Activated naive CD4-positive, alpha-beta T cell treated with anti-CD3 and anti-CD28 coated beads, Interleukin-2, amount 10 ng/mL, durations not matched to agents 7 days and 5 days (primary cell): ENCODE data around the gene THEMIS2.
"Not testable (repeated sequence)": the region's sequence is repeated elsewhere in the genome, so short reads cannot be mapped to it uniquely, and the experiment has no call there.

Experiments used
- CTCF ChIA-PET: fragments of 350-600 bp; sonication (Branson Sonifier 250); formaldehyde crosslinking; loops from one replicate; lab custom pipeline; 2021; ENCODE audit warnings: antibody characterized with exemption; lab: Charles Lee
- DNase-seq: peaks from one replicate; pipeline ENCODE4 v3.0.0-alpha.2; 2020
- H3K27ac Mint-ChIP-seq: one replicate; pipeline ENCODE4 v1.8.0; 2021; ENCODE audit warnings: mild to moderate bottlenecking, moderate library complexity, mixed read lengths
- H3K27me3 Mint-ChIP-seq: one replicate; pipeline ENCODE4 v1.8.0; 2021; ENCODE audit warnings: mild to moderate bottlenecking, mixed read lengths
- H3K36me3 Mint-ChIP-seq: one replicate; pipeline ENCODE4 v1.8.0; 2021; ENCODE audit warnings: mixed read lengths
- H3K4me1 Mint-ChIP-seq: one replicate; pipeline ENCODE4 v1.8.0; 2021; ENCODE audit warnings: mixed read lengths
- H3K4me3 Mint-ChIP-seq: one replicate; pipeline ENCODE4 v1.8.0; 2021; ENCODE audit warnings: mild to moderate bottlenecking, moderate library complexity, mixed read lengths
- H3K9me3 Mint-ChIP-seq: one replicate; pipeline ENCODE4 v1.8.0; 2021; ENCODE audit warnings: mixed read lengths

Gene THEMIS2

DNA sequence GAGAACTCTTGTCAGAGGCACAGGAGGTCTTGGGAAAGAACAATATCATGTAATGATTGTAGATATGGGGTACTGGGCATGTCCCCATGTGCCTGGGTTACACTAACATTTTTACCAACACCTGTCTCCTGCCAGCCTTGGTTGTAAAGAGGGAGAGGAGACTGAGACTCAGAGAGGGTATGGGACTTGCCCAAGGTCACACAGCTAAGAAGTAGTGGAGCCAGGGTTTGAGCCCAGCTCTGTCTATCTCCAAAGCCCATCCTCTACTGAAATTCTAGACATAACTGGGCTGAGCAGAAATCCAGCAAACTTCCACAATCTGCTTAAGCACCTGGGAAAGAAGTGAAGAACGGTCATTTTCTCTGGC lies 2.6 kb upstream of the THEMIS2 start:
- H3K27ac Mint-ChIP-seq, result peak overlapping the region; percentile 97
- peaks cover 6% of the 10 kb centered on the region for H3K36me3 Mint-ChIP-seq
- H3K4me1 Mint-ChIP-seq, result peaks cover 62% of the 10 kb centered on the region
- CTCF ChIA-PET, result interaction anchor here (1.1 kb wide), 1 partner anchor 13 kb away, joined by 3 read pairs; no protein-coding TSS in a partner anchor
- H3K27me3 Mint-ChIP-seq, result no peaks in the 10 kb centered on the region
- DNase-seq, result no peak
- H3K4me3 Mint-ChIP-seq, result peak overlapping the region; percentile 65
- no peaks in the 10 kb centered on the region for H3K9me3 Mint-ChIP-seq

DNA sequence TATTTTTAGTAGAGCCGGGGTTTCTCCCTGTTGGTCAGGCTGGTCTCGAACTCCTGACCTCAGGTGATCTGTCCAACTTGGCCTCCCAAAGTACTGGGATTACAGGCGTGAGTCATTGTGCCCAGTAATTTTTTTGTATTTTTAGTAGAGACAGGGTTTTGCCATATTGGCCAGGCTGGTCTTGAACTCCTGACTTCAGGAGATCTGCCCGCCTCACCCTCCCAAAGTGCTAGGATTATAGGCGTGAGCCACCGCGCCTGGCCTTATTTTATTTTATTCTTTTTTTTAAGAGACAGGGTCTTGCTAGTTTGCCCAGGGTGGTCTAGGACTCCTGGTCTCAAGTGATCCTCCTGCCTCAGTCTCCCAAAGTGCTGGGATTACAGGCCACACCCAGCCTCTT lies 1.3 kb upstream of the THEMIS2 start:
- peak overlapping the region; percentile 21 for H3K4me3 Mint-ChIP-seq
- CTCF ChIA-PET, result not testable (repeated sequence)

DNA sequence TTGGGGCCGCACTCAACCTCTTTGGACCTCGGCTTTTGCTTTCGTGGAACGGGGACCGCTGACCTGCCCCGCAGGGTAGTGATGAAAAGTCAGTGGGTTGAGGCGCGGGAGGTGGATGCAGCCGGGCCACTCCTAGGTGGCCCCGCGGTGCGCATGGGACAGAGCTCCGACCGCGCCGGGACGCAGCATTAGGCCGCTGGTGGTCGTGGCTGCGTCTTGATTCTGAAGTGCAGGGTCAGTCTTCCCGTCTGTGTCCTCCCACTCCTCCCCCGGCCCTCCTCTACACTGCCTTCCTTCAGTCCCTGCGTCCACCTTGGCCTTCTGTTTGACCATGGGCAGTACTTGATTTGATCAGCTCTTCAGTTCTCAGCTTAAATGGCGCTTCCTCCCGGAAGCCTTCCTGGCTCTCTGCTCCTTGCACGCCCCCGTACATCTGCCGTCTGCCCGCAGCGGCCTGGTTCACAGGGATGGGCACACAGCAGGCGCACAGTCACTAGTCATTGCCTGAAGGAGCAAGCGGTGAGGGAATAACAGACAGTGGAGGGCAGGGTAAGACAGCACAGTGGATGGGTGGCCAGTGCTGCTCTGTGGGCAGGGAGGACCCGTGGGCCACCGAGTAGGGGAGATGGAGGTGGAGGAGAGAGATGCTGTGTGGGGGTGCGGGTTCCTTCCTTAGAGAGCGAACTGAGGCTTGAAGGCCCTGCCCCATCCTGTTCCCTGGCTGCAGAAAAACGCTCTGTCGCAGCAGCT lies 633 bp downstream of the THEMIS2 start:
- Mint-ChIP-seq H3K27me3 (no peaks in the 10 kb centered on the region), H3K9me3 (no peaks in the 10 kb centered on the region), H3K4me3 (peak overlapping the region; percentile 97), H3K4me1 (peaks cover 63% of the 10 kb centered on the region), H3K36me3 (peaks cover 16% of the 10 kb centered on the region), H3K27ac (peak overlapping the region; percentile 87)
- CTCF ChIA-PET, result interaction anchor here (1.4 kb wide), 1 partner anchor 11 kb away, joined by 4 read pairs; no protein-coding TSS in a partner anchor
- DNase-seq, result peak; percentile 58

More for the DNA sequence above, 1.3 kb upstream of the THEMIS2 start:
- not testable (repeated sequence) for H3K36me3 Mint-ChIP-seq, H3K27me3 Mint-ChIP-seq, H3K9me3 Mint-ChIP-seq, DNase-seq
- Mint-ChIP-seq H3K4me1 (peaks cover 60% of the 10 kb centered on the region), H3K27ac (peak overlapping the region; percentile 49)

DNA sequence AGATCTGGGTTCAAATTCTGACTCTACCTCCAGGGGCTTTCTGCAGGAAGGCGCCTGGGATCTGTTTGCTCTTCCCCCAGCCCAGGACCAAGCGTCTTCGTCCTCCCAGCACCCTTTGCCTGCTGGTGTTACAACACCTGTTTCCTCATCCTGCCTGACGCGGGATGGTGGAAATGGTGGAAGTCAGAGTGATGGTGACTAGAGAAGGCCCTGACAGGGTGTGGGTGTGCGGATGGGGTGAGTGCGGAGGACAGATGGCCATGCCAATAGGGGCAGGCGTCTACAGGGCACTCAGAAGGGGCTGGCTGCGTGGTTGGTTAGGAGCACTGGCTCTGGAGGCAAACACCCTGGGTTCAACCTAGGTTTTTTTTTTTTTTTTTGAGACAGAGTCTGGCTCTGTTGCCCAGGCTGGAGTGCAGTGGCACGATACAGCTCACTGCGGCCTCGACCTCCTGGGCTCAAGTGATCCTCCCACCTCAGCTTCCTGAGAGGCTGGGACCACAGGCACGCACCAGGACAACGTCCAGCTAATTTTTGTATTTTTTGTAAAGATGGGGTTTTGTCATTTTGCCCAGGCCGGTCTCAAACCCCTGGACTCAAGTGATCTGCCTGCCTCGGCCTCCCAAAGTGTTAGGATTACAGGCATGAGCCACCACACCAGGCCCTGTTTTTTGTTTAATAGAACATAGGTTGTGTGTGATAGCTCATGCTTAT lies 1.5 kb downstream of the THEMIS2 start:
- H3K36me3 Mint-ChIP-seq, result peaks cover 24% of the 10 kb centered on the region
- no peaks in the 10 kb centered on the region for H3K27me3 Mint-ChIP-seq
- DNase-seq, result peak; percentile 37
- CTCF ChIA-PET, result interaction anchor here (1.4 kb wide), 1 partner anchor 10 kb away, joined by 4 read pairs; no protein-coding TSS in a partner anchor
- H3K4me3 Mint-ChIP-seq, result peak overlapping the region; percentile 97
- H3K4me1 Mint-ChIP-seq, result peaks cover 64% of the 10 kb centered on the region
- H3K27ac Mint-ChIP-seq, result peak overlapping the region; percentile 87
- no peaks in the 10 kb centered on the region for H3K9me3 Mint-ChIP-seq

DNA sequence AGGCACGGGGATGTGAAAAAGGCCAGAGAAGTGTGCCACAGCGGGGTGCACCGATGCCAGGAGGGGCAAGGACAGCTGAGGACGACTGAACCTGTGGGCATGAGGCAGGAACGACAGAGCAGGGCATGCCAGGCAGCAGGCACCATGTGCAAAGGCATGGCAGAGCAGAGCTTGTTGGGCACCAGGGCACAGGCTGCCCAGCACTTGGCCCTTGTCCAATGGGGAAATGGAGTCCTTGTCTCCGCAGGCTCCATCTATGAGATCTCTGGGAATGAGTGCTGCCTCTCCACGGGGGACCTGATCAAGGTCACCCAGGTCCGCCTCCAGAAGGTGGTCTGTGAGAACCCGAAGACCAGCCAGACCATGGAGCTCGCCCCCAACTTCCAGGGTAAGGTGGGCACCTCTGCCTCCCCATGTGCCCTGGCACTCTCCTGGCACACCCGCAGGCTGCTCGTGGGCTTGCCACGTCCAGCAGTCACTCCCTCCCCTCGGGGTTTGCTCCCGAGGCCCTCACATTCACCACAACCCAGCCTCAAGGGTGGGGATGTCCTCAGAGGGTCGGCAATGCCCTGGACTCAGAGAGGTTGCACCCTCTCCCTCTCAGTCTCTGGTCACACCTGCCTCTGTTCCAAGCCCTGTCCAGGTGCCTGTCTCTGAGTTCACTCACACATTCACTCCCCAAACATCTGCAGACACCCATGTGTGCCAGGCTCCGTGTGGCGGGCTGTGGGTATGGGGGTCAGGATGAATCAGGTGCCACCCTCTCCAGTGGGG lies 4.2 kb downstream of the THEMIS2 start:
- Mint-ChIP-seq H3K36me3 (peaks cover 38% of the 10 kb centered on the region), H3K27ac (peak overlapping the region; percentile 77), H3K27me3 (no peaks in the 10 kb centered on the region), H3K9me3 (no peaks in the 10 kb centered on the region), H3K4me1 (peaks cover 58% of the 10 kb centered on the region), H3K4me3 (no peak overlapping the region)
- CTCF ChIA-PET, result interaction anchor here (1.3 kb wide), 1 partner anchor 18 kb away, joined by 3 read pairs; no protein-coding TSS in a partner anchor
- DNase-seq, result no peak

DNA sequence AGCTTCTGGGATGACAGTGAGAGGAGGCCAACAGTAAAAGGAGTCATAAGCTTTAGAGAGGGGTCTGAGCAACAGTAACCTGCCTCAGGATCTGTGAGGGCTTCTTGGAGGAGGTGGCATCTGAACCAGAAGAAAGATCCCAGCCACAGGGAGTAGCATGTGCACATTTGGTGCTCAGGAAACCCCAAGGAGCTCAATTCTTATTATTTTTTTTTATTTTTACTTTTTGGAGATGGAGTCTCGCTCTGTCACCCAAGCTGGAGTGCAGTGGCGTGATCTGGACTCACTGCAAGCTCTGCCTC lies 4.7 kb downstream of the THEMIS2 start:
- H3K4me3 Mint-ChIP-seq, result no peak overlapping the region
- H3K27me3 Mint-ChIP-seq, result no peaks in the 10 kb centered on the region
- DNase-seq, result no peak
- H3K36me3 Mint-ChIP-seq, result peaks cover 38% of the 10 kb centered on the region
- H3K4me1 Mint-ChIP-seq, result peaks cover 54% of the 10 kb centered on the region
- no peaks in the 10 kb centered on the region for H3K9me3 Mint-ChIP-seq
- CTCF ChIA-PET, result no interaction called here
- peak overlapping the region; percentile 77 for H3K27ac Mint-ChIP-seq

DNA sequence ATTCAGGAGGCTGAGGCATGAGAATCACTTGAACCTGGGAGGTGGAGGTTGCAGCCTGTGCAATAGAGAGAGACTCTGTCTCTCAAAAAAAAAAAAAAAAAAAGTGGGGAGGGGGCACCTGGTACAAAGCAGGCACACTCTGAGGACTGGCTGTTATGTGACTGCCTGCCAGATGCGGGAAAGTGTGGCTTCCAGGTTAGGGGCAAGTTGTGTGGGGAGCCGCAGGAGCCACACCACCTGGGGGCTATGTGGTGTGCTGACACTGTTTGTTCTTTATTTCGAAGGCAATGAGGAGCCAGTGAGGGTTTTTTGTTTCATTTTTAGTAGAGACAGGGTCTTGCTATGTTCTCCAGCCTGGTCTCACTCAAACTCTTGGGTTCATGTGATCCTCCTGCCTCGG lies 5.7 kb downstream of the THEMIS2 start:
- Mint-ChIP-seq H3K4me1 (peaks cover 52% of the 10 kb centered on the region), H3K27ac (peak overlapping the region; percentile 69), H3K36me3 (peaks cover 38% of the 10 kb centered on the region), H3K27me3 (no peaks in the 10 kb centered on the region), H3K9me3 (no peaks in the 10 kb centered on the region), H3K4me3 (no peak overlapping the region)
- DNase-seq, result no peak
- CTCF ChIA-PET, result no interaction called here

DNA sequence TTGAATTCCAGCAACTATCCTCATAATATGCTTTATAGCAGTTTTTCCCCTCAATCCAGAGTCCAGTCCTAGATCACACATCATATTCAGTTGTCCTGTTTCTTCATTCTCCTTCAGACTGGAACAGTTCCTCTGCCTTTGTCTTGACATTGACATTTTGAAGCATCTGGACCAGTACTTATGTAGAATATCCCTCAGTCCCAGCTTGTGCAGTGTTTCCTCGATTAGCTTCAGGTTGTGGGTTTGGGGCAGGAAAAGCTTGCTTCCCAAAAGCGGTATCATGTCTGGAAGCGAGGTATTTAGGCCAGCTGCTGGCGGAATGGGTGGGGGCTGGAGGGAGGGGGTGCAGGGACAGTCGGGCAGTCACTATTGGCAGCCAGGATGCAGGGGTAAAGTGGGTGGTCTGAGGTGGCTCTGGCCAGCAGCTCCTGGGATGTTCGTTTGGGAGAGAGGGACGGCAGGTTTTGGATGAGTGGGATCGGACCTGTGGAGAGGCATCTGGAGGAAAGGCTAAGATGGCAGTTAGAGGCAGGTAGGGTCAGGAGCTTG lies 6.5 kb downstream of the THEMIS2 start:
- no peak for DNase-seq
- H3K36me3 Mint-ChIP-seq, result peaks cover 43% of the 10 kb centered on the region
- CTCF ChIA-PET, result no interaction called here
- H3K27me3 Mint-ChIP-seq, result no peaks in the 10 kb centered on the region
- no peaks in the 10 kb centered on the region for H3K9me3 Mint-ChIP-seq
- H3K27ac Mint-ChIP-seq, result no peak overlapping the region
- peaks cover 45% of the 10 kb centered on the region for H3K4me1 Mint-ChIP-seq
- no peak overlapping the region for H3K4me3 Mint-ChIP-seq

DNA sequence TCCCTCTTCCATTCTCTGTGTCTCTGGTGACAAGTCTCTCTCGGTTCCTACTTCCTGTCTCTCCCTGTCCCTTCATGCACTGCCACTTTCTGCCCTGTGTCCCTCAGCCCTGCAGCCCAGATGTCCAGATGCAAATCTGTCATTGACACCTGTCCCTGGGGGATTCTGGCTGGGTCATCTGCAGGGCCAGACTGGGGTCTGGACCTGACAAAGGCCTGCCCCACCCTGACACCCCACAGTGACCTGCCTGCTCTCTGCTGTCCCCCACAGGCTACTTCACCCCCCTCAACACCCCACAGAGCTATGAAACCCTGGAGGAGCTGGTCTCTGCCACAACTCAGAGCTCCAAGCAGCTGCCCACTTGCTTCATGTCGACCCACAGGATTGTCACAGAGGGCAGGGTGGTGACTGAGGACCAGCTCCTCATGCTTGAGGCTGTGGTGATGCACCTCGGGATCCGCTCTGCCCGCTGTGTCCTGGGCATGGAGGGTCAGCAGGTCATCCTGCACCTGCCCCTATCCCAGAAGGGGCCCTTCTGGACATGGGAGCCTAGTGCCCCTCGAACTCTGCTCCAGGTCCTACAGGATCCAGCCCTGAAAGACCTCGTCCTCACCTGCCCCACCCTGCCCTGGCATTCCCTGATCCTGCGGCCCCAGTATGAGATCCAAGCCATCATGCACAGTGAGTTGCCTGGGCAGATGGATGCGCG lies 7.2 kb downstream of the THEMIS2 start:
- CTCF ChIA-PET, result no interaction called here
- Mint-ChIP-seq H3K4me3 (no peak overlapping the region), H3K36me3 (peaks cover 49% of the 10 kb centered on the region), H3K4me1 (peaks cover 45% of the 10 kb centered on the region), H3K9me3 (no peaks in the 10 kb centered on the region), H3K27me3 (no peaks in the 10 kb centered on the region), H3K27ac (no peak overlapping the region)
- DNase-seq, result no peak

DNA sequence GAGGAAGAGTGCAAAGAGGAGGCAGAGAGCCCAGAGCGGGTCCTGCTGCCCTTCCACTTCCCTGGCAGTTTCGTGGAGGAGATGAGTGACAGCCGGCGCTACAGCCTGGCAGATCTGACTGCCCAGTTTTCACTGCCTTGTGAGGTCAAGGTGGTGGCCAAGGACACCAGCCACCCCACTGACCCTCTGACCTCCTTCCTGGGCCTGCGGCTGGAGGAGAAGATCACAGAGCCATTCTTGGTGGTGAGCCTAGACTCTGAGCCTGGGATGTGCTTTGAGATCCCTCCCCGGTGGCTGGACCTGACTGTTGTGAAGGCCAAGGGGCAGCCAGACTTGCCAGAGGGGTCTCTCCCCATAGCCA lies 10.2 kb downstream of the THEMIS2 start:
- Mint-ChIP-seq H3K36me3 (peaks cover 67% of the 10 kb centered on the region), H3K4me1 (peaks cover 54% of the 10 kb centered on the region), H3K27ac (peak overlapping the region; percentile 9), H3K9me3 (no peaks in the 10 kb centered on the region), H3K27me3 (no peaks in the 10 kb centered on the region), H3K4me3 (no peak overlapping the region)
- CTCF ChIA-PET, result no interaction called here
- DNase-seq, result no peak

DNA sequence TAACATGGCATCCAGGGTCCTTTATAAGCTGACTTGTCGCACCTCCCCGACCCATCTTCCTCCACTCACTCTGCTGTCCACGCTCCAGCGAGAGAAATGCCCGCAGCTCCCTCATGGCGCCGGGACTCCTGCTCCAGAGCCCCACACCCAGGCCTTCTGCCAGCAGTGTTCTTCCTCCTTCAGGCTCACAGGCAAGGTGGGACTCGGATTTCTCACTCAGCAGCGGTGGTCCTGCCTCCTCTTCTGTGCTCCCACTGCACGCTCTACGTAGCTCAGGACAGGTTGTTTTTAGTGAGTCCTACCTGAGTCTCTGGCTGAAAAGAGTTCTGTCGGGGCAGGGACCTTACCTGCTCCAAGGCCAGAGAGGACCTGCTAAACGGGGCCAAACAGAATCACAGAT lies 11.2 kb downstream of the THEMIS2 start:
- CTCF ChIA-PET, result interaction anchor here (1.1 kb wide), 2 partner anchors 10 to 19 kb away, joined by 3 to 4 read pairs; no protein-coding TSS in a partner anchor
- peaks cover 51% of the 10 kb centered on the region for H3K4me1 Mint-ChIP-seq

DNA sequence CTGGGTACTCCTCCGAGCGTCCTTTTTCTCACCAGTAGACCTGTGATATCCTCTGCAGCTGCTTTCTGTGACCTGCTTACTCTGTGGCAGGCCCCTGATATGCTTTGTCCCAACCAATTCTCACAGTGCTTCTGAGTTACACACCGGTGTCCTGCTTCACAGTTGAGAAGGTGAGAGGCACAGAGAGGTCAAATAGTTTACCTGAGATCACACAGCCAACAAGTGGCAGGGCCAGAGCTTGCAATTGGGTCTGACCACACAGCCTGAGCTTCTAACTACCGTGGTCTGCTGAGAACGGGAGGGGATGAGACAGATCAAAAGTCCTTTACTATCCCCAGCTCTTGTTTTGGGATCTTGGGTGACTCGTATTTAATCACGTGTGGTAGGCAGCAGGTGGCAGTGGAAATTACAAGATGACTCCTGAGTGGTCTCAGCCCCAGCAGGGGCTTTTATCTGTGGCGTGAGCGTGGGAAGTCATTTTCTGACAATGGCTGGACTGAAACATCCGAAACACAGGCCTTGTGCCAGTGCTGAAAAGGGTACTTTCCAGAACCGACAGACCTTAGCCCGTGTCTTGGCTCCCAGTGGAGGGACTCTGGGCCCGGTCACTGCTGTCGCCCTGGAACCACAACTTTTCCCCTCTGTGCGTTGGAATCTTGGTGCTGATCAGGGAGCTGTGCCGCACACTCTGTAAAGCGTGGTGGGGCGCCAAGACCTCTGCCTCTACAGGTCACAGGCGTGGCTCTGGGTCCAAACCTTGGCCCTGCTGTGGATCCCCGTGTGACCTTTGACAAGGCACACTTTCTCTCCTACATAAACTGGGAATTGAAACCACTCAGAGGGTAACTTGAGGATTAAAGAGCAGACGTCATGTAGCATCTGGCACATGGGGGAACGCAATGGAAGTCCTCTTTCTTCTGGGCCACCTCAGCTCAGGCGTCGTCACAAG lies 11.9 kb downstream of the THEMIS2 start:
- Mint-ChIP-seq H3K9me3 (no peaks in the 10 kb centered on the region), H3K4me1 (peaks cover 51% of the 10 kb centered on the region), H3K4me3 (no peak overlapping the region), H3K27me3 (no peaks in the 10 kb centered on the region), H3K27ac (peak overlapping the region; percentile 64), H3K36me3 (peaks cover 66% of the 10 kb centered on the region)
- no peak for DNase-seq
- CTCF ChIA-PET, result interaction anchor here (1.1 kb wide), 2 partner anchors 11 to 20 kb away, joined by 3 to 4 read pairs; no protein-coding TSS in a partner anchor

More for the DNA sequence above, 11.2 kb downstream of the THEMIS2 start:
- no peaks in the 10 kb centered on the region for H3K9me3 Mint-ChIP-seq
- H3K4me3 Mint-ChIP-seq, result no peak overlapping the region
- H3K36me3 Mint-ChIP-seq, result peaks cover 66% of the 10 kb centered on the region
- DNase-seq, result no peak
- H3K27me3 Mint-ChIP-seq, result no peaks in the 10 kb centered on the region
- H3K27ac Mint-ChIP-seq, result peak overlapping the region; percentile 38

DNA sequence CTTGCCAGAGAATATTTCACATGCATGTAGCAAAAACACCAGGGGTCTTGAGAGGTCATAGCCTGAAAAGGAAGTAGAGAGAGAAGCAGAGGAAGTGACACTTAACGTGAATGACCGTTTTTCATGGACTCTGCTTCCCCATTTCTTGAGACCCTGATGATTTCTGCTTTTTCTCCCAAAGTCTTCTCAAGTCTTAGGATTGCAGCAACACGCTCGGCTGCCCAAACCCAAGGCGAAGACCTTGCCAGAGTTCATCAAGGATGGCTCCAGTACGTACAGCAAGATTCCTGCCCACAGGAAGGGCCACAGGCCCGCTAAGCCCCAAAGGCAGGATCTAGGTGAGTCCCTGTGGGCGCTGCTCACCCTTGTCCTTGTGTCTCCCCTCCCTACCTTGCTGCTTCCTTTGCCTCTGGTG lies 12.8 kb downstream of the THEMIS2 start:
- DNase-seq, result no peak
- peaks cover 53% of the 10 kb centered on the region for H3K4me1 Mint-ChIP-seq
- no peaks in the 10 kb centered on the region for H3K27me3 Mint-ChIP-seq
- no peaks in the 10 kb centered on the region for H3K9me3 Mint-ChIP-seq
- peak overlapping the region; percentile 64 for H3K27ac Mint-ChIP-seq
- CTCF ChIA-PET, result no interaction called here
- H3K4me3 Mint-ChIP-seq, result no peak overlapping the region
- H3K36me3 Mint-ChIP-seq, result peaks cover 63% of the 10 kb centered on the region
